Skeletal muscle tissue (tissue), 4 donors: ENCODE data around the gene PKM. TPM values are rescaled to one million over a fixed set of nuclear protein-coding genes. Genes with fewer than 3 reads are reported as not detected.
A peak's percentile ranks its signal among the peaks of the same experiment; 100 is the strongest.

Source experiments
- H3K27ac ChIP-seq: one replicate; pipeline ENCODE4 v1.7.0; 2013; ENCODE audit warnings: mild to moderate bottlenecking, low read depth, low read length, inconsistent platforms
- H3K27me3 ChIP-seq, 3 donors: one replicate each; pipeline ENCODE4 v1.7.0; 2013; ENCODE audit warnings: low read length in 3 of 3; ENCODE audit not compliant: control insufficient read depth in 3 of 3, insufficient read depth in 3 of 3
- H3K36me3 ChIP-seq, 3 donors: one replicate each; pipeline ENCODE4 v1.7.0; 2013; ENCODE audit warnings: low read length in 3 of 3; ENCODE audit not compliant: control insufficient read depth in 3 of 3, insufficient read depth in 3 of 3
- H3K4me1 ChIP-seq, 3 donors: one replicate each; pipeline ENCODE4 v1.7.0; 2013; ENCODE audit warnings: low read length in 3 of 3, mild to moderate bottlenecking in 3 of 3; ENCODE audit not compliant: control insufficient read depth in 3 of 3, insufficient read depth in 3 of 3
- H3K4me3 ChIP-seq, 3 donors: one replicate each; pipeline ENCODE4 v1.7.0; 2013; ENCODE audit warnings: low read length in 3 of 3
- H3K9ac ChIP-seq, 3 donors: one replicate each; pipeline ENCODE4 v1.7.0; 2013; ENCODE audit warnings: low read length in 3 of 3, mild to moderate bottlenecking in 3 of 3, moderate library complexity in 2 of 3, low read depth in 1 of 3
- H3K9me3 ChIP-seq, 3 donors: one replicate each; pipeline ENCODE4 v1.7.0; 2013; ENCODE audit warnings: low read length in 3 of 3; ENCODE audit not compliant: control insufficient read depth in 3 of 3
- total RNA-seq: library from RNA; depleted of rRNA; stranded (reverse); fragments of >200 nt; gene quantifications from one replicate; pipeline ENCODE4 v1.2.3, GENCODE V29; 2014
- donor health status: Osteomylitis.

The PKM gene
- total RNA-seq, 1 donor from 2014 or later, result 769 TPM

DNA sequence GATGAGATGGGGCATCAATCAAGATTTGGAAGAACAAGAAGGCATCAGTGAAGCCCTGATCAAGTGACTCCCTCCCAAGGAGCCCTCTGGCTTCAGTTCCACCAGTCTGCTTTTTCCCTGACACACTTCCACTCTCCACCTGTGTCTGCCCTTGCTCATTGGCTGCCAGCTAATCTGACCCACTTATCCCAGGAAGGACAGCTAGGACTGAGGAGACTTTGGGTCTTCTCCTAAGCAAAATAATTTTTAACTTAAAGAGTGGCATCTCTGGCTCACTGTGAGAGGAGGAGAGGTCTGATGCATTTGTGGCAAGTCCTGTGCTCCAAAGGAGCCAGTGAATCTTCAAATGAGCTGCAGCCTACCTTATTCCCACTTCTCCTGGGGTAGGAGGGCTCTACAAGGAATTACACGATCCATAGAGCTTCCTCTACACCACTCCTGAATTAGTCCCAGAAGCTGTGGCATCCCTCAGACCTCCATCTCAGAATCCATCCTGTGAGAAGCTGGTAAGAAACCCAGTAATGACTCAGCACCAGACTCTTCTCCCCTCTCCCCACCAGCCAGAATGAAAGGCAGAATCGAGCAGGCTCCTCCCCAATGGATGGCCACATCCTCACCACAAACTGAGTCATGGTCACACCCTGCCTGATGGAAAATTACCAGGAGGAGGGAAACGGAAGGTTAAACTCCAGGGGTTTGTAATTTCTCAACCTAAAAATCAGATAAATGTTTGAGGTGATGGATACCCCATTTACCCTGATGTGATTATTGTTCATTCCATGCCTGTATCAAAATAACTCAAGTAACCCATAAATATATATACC is 6.3 kb upstream of the PKM start:
- Histone ChIP-seq H3K4me3 (no peak overlapping the region), H3K9me3 (no peaks in the 10 kb centered on the region), H3K4me1 (peaks cover 3 to 20% (median 3%) of the 10 kb centered on the region in 3 donors), H3K9ac (peak overlapping the region in 1 of 3 donors; percentile 23), H3K36me3 (peaks cover 12 to 24% (median 23%) of the 10 kb centered on the region in 3 donors), H3K27me3 (no peaks in the 10 kb centered on the region), H3K27ac (peak overlapping the region; percentile 49)

DNA sequence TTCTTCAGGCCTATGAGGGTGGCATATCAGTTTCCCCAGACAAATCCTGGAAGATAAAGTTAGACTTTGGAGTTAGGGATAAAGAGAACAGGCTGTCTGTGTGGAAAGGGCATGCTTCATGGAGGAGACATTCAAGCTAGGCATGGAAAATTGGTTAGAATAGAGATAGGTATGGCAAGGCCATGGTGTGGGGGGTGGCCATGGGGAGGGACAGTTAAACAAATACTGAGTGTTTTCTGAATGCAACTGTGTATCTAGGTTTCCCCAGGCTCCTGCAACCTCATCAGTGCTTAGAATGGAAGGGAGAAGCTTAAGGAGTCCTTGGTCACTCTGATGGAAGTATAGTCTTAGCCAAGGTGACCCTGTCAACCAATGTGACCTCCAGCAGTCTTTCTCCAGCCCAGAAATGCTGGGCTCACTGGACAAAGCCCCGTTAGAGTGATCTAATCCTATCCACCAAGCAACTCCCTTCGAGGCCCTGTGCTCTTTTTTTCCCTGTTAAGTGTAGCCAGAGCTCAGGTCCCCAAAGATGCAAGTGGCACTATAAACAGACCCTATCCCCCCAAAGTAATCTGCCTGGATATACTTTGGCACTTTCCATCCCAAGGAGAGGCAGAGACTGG is 5.5 kb upstream of the PKM start:
- H3K4me1 ChIP-seq, result peaks cover 5 to 28% (median 11%) of the 10 kb centered on the region in 3 donors
- no peak overlapping the region for H3K4me3 ChIP-seq
- no peak overlapping the region for H3K9ac ChIP-seq
- no peaks in the 10 kb centered on the region for H3K27me3 ChIP-seq
- H3K36me3 ChIP-seq, result peaks cover 5 to 17% (median 15%) of the 10 kb centered on the region in 3 donors
- H3K9me3 ChIP-seq, result no peaks in the 10 kb centered on the region
- H3K27ac ChIP-seq, result no peak overlapping the region

DNA sequence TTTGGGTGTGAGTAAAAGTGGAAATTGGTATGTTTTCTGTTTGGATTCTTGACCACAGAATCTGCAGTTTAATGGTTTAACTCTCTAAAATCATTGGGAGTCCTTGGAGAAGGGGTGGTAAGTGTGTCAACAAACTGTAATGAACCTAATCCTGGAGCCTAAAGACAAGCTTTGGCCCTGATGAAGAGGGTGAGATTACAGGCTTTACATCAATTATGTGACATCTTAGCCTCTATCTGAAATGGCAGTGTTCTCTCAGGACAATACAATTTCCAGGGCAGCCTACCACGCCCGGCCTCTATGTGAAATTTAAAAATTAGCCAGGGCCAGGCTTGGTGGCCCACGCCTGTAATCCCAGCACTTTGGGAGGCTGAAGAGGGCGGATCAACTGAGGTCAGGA is 4.3 kb upstream of the PKM start:
- peaks cover 0 to 6% (median 4%) of the 10 kb centered on the region in 3 donors for H3K36me3 ChIP-seq
- peaks cover 5 to 28% (median 11%) of the 10 kb centered on the region in 3 donors for H3K4me1 ChIP-seq
- H3K4me3 ChIP-seq, result no peak overlapping the region
- no peaks in the 10 kb centered on the region for H3K27me3 ChIP-seq
- H3K9me3 ChIP-seq, result no peaks in the 10 kb centered on the region
- H3K27ac ChIP-seq, result no peak overlapping the region
- no peak overlapping the region for H3K9ac ChIP-seq

DNA sequence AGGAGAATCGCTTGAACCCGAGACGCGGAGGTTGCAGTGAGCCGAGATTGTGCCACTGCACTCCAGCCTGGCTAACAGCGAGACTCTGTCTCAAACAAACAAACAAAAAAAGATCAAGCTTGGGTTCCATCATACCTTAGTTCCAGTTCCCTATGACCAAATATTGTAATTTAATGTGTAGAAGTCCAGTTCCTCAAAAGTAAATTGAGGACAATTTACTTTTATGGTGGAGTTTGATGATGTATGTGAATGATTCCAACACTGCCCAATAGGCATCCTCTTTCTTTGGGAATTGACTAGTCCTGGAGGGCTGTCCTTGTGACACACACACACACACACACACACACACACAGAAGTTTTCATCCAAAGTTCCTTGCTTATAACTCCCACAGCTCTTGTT is 2.8 kb upstream of the PKM start:
- no peak overlapping the region for H3K27ac ChIP-seq
- no peaks in the 10 kb centered on the region for H3K9me3 ChIP-seq
- no peaks in the 10 kb centered on the region for H3K27me3 ChIP-seq
- H3K4me3 ChIP-seq, result no peak overlapping the region
- H3K4me1 ChIP-seq, result peaks cover 12 to 37% (median 19%) of the 10 kb centered on the region in 3 donors
- H3K36me3 ChIP-seq, result peaks cover 0 to 3% (median 2%) of the 10 kb centered on the region in 3 donors
- H3K9ac ChIP-seq, result no peak overlapping the region

DNA sequence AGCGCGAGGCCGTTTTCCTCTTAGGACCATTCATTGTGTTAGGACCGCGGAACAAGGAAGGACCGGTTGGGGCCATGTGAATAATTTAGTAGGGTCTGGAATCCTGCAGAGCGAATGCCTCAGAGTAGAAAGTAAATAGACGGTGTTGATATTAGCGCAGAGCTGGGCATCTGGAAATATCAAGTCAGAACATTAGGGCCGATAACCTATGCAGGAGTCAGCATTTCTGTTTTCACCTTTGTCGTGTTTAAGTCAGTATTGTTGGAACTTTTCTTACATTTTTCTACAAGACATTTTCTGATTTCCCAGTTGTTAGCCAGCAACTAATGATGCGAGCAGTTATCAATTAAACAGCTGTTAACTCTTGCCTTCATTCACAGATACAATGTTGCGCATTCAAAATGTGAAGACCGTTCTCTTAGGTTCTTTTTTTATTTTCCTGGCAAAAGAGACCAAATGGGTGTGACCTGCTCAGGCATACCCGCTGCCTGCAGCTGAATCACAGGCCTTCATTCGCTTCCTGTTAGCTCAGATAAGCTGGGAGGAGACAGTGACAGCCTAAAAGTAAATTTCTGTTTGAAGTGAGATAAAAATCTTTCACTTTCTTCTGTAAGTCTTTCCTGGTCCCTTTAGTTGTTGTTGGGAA is 966 bp upstream of the PKM start:
- peaks cover 0 to 2% (median 0%) of the 10 kb centered on the region in 3 donors for H3K36me3 ChIP-seq
- H3K27me3 ChIP-seq, result no peaks in the 10 kb centered on the region
- H3K27ac ChIP-seq, result peak overlapping the region; percentile 86
- H3K9ac ChIP-seq, result peak overlapping the region; percentile 82 to 90 (median 84)
- peaks cover 26 to 42% (median 37%) of the 10 kb centered on the region in 3 donors for H3K4me1 ChIP-seq
- no peaks in the 10 kb centered on the region for H3K9me3 ChIP-seq
- H3K4me3 ChIP-seq, result peak overlapping the region; percentile 84 to 98 (median 89)

DNA sequence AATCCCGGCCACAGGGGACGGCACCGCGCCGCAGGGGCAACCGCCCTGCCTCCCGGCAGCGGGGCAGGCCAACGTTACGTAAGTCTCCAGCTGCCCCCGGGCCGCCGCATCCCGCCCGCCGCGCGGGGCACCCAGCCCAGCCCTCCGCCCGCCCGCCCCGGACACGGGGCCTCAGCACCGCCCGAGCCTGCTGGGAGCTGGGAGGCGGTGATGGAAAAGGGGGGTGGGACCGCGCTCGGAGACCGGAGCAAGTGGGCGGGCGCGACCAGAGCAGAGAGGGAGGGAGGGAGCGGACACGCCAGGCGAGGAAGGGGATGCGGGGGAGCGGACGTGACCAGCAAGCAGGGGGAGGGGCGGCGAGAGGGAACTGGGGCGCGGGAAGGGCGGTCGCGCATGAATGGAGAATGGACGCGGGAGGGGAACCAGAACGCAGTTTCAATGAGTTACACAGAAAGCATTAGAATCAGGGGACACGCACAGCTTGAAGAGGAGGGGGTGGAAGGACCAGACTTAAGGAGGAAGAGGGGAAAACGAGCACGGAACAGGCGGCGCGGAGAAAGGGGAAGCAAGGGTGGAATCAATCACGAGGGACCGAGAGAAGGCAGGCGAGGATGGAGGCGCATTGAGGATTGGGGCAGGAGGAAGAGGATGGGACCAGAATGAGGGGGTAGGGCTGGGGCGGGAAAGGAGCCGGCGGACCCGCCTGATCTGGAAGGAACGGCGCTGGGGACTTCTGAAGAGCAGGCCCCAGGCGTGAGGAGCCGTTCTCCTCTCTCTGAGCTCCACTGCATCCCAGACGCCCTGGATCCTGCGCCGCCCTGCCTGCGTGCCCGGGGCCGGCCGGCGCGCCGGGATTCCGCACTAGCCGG is 559 bp downstream of the PKM start:
- peaks cover 0 to 2% (median 0%) of the 10 kb centered on the region in 3 donors for H3K36me3 ChIP-seq
- no peaks in the 10 kb centered on the region for H3K9me3 ChIP-seq
- peak overlapping the region; percentile 86 for H3K27ac ChIP-seq
- H3K27me3 ChIP-seq, result no peaks in the 10 kb centered on the region
- H3K4me1 ChIP-seq, result peaks cover 41 to 51% (median 49%) of the 10 kb centered on the region in 3 donors
- peak overlapping the region; percentile 84 to 98 (median 94) for H3K4me3 ChIP-seq
- H3K9ac ChIP-seq, result peak overlapping the region; percentile 82 to 99 (median 96)

DNA sequence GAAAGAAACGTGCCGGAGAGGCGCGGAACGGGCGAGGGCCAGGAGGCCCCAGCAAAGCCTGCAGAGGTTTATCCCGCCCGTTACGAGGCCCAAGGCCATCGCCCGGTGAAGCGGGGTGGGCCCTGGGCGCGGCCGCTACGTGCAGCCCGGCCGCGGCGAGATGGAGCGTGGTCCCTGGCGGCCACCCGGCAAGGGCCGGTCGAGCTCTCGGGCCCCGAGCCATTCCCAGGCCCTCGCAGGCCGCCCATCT is 1.1 kb downstream of the PKM start:
- no peaks in the 10 kb centered on the region for H3K27me3 ChIP-seq
- no peaks in the 10 kb centered on the region for H3K9me3 ChIP-seq
- peak overlapping the region; percentile 86 for H3K27ac ChIP-seq
- peak overlapping the region; percentile 82 to 99 (median 96) for H3K9ac ChIP-seq
- peaks cover 0 to 2% (median 0%) of the 10 kb centered on the region in 3 donors for H3K36me3 ChIP-seq
- peaks cover 43 to 51% (median 49%) of the 10 kb centered on the region in 3 donors for H3K4me1 ChIP-seq
- peak overlapping the region; percentile 84 to 98 (median 91) for H3K4me3 ChIP-seq

DNA sequence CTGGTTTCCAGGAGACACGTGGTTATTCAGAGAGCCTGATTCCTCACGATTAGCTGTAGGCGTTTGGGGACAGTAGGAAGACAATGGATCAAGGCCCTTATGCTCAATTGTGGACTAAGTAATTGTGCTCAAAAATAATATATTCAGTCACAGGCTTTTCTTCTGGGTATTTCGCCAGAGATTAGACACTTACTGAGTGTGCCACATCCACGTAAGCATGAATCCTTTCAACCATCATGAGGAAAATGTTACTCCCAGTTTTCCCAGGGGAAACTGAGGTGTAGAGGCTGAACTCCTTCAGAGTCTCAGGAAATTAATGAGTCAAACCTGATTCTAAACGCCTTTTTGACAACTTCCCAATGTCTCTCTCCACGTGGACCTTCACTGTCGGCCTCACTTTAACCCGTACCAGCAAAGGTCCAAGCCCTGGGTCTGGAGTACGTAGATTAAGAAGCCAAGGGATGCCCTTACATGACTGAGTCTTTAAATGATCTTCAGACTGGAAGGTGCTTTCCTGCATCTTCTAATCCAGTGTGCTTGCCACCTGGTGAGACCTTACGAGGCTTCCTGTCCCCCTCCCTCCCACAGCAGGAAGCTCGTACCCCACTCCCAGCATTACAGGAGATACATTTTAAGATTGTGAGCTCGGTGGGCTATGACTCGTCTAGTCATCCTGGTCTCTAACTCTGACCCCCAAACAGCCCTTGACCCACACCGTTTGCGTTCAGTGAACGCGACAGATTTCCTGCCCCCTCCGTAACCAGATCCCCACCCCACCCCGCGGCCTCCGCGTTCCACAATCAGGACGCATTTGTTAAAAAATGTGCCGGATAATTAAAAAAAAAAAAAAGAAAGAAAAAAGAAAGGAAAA is 1.7 kb downstream of the PKM start:
- Histone ChIP-seq H3K4me3 (peak overlapping the region; percentile 84 to 98 (median 91)), H3K27ac (peak overlapping the region; percentile 86), H3K27me3 (no peaks in the 10 kb centered on the region), H3K9me3 (no peaks in the 10 kb centered on the region), H3K4me1 (peaks cover 46 to 55% (median 53%) of the 10 kb centered on the region in 3 donors), H3K9ac (peak overlapping the region; percentile 82 to 99 (median 96)), H3K36me3 (peaks cover 0 to 2% (median 0%) of the 10 kb centered on the region in 3 donors)

DNA sequence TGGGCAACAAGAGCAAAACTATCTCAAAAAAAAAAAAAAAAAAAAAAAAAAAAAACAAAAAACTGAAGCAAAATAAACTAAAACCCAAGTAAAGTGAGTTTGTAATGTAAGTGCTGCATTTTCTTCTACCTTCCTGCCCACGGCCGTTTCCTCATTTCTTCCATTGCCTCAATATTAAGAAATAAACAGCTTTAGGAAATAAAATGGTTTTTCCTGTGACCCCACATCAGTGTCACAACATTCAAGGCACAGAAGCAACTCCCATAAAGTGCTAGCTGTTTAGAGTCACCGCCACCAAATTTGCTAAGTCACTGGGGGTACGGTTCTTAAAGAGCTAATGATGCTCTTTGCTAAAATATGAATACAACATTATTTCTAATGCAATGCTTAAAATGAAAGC is 3.3 kb downstream of the PKM start:
- peak overlapping the region; percentile 86 for H3K27ac ChIP-seq

More for the DNA sequence above, 3.3 kb downstream of the PKM start:
- Histone ChIP-seq H3K4me1 (peaks cover 61 to 67% (median 66%) of the 10 kb centered on the region in 3 donors), H3K36me3 (peaks cover 0 to 2% (median 0%) of the 10 kb centered on the region in 3 donors), H3K9me3 (no peaks in the 10 kb centered on the region), H3K27me3 (no peaks in the 10 kb centered on the region), H3K9ac (peak overlapping the region; percentile 82 to 99 (median 96)), H3K4me3 (peak overlapping the region; percentile 59 to 91 (median 84))
